GM12873 (cell line): Measurements from ENCODE around the gene PXDC1.

Experiments
- CTCF ChIP-seq: IDR thresholded peaks from 2 replicates; pipeline ENCODE4 v1.5.1; 2012; ENCODE audit warnings: low read depth, mild to moderate bottlenecking, moderate library complexity, low read length, control low read depth; ENCODE audit not compliant: insufficient read depth; ENCODE audit errors: missing control alignments

The PXDC1 gene

DNA sequence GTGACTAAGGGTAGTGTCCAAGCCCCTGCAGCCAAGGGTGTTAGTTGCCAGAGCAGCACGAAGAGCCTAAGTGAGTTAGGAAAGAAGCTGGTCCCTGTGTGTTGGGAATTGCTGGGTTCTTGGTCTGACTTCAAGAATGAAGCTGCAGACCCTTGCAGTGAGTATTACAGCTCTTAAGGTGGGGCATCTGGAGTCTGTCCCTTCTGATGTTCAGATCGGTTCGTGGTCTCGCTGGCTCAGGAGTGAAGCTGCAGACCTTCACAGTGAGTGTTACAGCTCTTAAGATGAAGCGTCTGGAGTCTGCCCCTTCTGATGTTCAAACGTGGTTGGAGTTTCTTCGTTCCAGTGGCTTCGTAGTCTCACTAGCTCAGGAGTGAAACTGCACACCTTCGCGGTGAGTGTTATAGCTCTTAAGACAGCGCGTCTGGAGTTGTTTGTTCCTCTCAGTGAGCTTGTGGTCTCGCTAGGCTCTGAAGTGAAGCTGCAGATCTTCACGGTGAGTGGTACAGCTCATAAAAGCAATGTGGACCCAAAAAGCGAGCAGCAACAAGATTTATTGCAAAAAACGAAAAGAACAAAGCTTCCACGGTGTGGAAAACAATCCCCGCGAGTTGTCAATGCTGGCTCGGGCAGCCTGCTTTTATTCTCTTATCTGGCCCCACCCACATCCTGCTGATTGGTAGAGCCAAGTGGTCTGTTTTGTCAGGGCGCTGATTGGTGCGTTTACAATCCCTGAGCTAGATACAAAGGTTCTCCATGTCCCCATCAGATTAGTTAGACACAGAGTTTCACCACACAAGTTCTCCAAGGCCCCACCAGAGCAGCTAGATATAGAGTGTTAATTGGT, 31.8 kb downstream of the PXDC1 start:
- no peak for TF ChIP-seq CTCF

DNA sequence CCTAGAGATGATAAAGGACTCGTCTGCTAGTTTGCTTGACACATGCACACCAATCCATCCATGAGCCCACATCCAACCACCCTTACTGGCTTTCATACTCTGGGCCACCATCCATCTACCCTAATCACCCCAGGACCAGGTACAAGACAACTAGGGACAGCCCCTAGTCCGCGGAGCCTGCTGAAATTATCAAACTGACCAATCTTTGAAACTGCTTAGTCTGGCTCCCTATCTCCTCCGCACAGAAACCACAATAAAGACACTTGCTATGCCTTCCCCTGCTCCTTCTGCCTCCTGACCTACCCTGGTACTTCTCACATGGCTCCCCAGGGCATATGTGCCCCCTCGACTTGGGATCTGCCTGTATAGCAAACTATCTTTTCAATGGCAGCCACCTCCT, 33.1 kb downstream of the PXDC1 start:
- no peak for TF ChIP-seq CTCF

DNA sequence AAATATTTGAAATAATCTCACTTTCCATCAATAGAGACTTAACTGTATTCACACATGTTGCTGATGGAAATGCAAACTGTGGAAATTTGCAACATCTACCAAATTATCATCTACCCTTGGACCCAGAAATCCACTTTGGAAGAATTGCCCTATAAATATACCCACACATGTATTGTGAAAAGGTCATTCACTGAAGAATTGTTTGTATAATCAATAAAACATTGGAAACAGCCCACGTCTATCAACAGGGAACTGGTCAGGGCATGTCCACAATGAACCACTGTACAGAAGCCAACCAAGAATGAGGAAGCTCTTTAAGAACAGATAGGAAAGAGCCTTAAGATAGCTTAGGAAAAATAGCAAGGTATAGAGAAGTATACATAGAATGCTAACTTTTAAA, 36.2 kb downstream of the PXDC1 start:
- no peak for TF ChIP-seq CTCF

DNA sequence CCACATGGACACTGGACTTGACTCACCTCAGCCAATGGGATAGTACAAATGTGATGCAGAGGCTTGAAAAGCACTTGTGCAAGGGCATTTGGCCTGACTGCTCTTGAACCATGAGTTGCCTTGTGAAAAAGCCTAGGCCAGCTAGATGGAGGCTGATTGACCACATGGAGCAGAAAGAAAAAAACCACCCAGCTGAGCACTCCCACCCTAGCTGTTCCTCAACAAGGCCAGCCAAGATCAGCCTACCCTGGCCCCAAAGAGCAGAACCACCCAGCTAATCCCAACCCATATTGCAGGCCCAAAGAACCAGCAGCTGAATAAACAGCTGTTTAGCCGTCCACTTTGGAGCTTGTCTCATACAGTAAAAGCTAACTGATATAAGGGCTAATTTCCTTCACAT, 36.7 kb downstream of the PXDC1 start:
- TF ChIP-seq CTCF: no peak

DNA sequence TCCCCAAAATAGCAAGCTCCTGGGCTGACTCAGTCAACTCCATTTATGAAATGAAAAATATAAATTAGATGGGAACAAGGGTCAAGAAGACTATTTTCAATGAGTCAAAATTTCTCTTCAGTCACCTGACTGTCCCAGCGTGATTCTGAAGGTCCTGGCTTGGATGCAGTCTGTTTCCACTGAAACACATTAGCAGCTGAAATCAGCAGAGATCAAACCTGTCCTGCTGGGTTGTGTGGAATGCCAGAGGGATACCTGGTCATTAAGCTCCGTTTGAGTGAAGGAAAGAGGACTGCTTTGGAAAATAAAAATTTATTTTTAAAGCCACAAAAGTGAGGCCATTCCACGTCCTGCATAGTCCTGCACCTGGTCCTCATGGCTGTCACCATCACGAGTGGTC, 37.4 kb downstream of the PXDC1 start:
- TF ChIP-seq CTCF: no peak

DNA sequence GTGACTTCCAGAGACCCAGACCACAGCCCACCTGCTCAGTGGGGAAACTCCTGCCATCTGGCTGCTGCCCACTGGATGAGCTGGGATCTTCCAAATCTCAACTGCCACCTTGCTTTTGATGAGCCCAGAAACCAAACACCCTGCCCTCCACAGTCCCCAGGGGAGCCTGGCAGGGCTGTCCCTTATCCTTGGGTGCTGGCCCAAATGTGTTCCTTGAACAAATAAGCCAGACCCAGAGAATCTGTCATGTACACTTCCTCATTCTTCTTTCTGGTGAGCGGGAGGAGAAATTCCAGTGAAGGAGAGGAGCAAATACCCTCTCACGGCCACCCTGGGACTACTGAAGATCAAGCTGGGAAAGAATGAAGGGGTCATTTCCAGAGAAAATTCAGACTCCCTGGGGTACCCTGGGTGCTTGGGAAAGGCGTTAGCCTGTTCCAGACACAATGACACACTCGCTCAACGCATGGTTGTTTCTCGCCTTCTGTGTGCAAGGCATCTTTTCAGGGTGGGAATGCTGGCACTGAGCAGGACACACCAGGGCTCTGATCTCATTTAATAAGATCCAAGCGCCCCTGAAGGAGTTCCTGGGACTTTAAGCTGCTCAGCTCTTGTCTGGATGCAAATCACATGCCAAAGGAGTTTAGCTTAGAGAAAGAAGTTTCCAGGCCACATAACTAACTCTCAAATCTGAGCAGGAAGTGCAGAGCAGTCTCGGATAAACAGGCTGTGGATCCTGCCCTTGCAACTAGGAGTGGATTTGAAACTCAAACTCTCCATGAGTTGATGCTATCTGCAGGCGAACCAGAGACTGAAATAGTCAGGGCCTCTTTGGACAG, 38.5 kb downstream of the PXDC1 start:
- no peak for TF ChIP-seq CTCF

DNA sequence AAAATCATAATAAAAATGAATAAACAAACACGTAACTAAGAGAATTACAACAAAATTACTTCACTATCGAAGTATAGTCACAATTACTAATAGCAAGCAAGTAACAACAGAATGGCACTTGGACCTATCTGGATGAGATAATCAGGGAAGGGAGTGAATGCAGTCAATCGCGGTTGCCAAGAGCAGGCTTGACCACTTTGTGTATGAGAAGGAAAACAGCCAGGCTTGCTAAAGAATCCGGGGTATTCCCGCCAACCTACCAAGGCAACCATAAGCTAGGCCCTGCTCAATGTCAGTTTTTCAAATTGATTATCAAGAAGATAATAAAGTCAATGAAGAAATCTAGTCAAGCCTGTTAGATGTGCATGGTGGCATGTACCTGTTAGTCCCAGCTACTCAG, 39.7 kb downstream of the PXDC1 start:
- TF ChIP-seq CTCF: no peak
